T-helper 2 cell (primary cell): ENCODE results near the gene DHRS7B.
"Not testable (repeated sequence)": the region's sequence is repeated elsewhere in the genome, so short reads cannot be mapped to it uniquely, and the experiment has no call there.

Experiments
- DNase-seq, 5 experiments: peaks; one replicate each; pipeline versions ENCODE4 v3.0.0 to v3.0.0-alpha.2; 2012 to 2022

The DHRS7B gene

DNA sequence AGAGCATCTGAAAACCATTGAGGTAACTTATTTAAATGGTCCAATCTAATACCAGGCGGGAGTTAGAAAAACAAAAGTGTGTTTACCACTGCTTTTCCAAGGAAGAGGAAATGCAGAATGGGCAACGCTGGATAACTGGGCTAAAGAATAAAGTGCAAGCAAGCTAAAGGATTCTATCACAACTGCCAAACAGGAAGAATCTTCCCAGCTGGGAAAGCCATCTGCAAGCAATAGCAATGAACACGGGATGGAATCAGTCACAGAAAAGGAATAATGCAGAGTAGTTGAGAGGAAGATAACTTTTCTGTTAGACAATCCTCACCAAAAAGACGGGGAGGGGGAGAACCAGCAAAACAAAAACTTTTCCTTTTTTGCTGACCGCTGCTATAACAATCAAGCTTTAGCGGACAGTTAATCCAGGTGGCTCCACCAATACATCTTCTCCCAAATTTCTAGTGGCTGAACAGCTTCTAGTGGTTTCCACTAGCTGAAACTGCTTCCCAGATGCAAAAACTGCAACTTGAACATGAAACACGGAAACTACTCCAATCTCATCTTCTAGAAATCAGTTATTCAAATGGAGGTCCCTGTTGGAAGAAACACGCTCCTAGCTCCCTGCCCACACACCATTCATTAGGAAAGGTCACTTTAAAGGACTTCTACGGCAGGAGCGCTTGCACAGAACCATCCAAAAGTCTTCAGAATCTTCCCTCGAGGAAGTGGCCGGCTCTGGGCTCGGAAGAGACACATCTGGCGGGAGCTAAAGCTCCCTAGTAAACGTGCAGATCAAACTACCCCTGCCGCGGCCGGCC is 86.3 kb downstream of the DHRS7B start:
- no peak for DNase-seq

DNA sequence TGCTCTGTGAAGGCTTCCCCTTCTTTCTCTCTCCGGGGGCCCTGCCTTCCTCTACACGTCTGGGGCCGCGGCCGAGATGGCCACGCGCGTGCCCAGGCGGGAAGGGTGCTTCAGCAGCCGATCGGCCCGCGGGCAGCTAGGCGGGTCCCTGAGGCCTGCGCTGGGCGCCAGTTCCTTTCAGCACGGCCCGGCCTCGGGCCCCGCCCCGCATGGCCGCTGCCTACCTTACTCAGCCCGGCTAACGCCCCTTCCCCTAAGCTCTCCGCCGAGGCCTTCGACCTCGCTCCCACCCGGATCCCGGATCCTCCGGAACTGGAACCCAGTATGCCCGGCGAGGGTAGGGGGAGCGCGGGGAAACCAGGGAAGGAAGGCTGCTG is 86.9 kb downstream of the DHRS7B start:
- DNase-seq: peak in 1 of 5 experiments; percentile 36

DNA sequence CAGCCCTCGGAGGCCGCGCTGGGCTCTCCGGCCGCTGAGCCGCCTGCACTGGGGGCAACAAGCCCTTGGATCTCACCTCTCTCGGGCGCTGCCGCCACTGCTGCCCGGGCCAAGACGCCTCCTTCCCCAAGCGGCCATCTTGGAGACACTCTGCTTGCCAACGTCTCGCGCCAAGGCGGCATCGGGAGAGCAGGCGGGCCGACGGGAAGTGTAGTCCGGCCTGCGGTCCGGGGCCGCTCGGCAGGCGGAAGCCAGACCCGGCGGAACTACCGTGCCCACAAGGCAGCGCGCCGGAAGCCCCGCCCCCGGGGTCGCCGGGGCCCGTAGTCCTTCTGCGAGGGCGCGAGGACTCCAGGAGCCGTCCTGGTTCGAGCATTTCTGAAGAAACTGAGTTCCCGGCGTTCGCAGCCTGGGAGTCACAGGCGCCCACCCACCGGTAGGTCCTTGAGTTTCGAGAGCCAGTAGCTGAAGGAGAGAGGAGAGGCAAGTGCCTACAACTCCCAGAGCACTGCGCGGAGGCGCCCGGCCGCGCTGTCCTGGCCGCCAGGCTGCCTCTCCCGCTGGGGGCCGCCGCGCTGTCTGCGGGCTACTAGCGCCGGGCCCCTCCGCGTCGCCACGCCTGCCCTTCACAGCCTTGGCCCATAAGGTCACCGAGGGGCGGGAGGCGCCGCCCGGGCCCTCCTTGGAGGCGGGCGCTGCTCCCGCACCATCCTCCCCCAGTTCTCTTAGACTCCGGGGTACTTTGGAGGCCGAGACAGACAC is 87.4 kb downstream of the DHRS7B start, which contains the start of gene TMEM11:
TSS of gene TMEM11 (minus strand) at position 147 of the 762 bp plus-strand sequence. CDS start at position 138, 9 bp downstream.
- peak; percentile 90 to 98 (median 92) for DNase-seq

DNA sequence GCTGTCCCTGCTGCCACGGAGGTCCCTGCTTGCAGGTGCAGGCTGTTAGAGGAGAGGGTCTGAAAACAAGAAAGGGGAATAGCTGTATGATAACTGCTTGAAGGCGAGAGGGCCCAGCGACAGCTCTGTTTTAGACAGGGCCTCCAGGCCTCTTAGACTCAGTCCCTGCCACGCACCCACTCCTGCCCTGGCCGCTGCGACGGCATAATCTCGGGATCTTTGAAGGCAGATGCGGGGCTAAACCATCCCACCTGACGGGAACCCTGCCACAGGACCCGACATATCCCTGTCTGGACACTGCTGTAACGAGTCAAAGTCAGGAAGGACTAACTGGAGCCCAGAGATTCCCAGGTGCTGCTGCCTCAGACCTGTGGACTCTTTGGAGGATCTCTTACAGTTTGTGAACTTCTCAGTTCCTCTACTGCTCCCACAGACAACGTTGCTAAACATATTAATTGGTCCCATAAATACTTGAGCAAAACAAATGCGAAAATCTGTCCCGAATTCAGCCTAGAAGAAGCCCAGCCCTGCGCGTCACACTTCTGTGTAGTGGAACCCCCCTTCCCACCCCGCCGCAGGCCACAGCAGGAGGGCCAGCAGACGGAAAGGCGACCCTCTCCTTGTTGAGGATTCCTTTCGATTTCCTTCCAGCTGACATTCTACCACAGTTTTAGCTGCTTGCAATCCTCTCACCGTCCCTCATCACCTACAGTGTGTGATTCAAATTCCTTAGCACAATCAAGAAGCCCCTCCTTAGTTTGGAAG is 88.2 kb downstream of the DHRS7B start:
- no peak for DNase-seq

DNA sequence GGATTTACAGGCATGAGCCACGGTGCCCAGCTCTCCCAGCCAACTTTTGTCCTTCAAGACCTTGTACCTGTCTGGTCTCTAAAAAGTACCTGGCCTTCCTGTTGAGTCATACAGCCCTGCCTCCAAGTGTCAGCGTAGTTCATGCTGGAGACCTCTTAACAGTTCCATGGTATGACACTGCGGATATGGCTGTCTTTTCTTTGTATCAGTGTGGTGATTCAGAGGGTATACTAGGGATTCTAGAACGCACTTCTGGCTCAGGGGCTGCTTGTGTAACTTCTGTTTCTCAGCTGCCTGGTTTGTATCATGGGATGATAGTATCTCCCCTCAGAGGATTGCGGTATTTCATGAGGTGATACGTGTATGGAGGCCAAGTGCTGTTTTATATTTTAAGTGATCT is 89.2 kb downstream of the DHRS7B start:
- no peak for DNase-seq

DNA sequence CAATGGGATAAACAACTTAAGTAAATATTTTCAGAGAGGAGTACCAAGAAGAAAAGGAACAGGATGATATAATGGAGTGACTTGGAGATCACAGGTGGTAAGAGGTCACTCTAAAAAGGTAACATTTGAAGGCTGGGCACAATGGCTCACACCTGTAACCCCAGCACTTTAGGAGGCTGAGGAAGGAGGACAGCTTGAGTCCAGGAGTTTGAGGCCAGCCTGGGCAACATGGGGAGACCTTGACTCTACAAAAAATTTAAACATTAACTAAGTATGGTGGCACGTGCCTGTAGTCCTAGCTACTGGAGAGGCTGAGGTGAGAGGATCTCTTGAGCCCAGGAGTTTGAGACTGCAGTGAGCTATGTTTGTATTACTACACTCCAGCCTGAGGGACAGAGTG is 90.6 kb downstream of the DHRS7B start:
- DNase-seq: no peak

DNA sequence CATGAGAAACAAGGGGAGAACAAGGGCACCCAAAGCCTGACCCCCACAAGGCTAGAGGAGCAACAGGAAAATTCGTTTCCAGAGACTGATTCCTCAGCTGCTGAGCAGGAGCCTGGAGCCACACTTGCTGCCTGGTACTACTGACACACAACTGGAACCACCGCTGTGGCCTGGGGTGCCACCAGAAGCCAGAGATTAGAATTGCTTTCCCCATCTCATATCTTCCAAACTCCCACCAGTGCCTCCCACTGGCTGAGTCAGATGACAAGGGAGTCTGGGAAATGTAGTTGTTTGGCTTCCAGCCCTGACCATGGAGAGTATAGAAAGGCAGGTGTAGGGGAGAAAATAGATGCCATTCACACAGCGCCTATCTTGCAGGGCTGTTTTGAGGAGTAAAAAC is 91.3 kb downstream of the DHRS7B start:
- DNase-seq: peak in 1 of 5 experiments; percentile 46

DNA sequence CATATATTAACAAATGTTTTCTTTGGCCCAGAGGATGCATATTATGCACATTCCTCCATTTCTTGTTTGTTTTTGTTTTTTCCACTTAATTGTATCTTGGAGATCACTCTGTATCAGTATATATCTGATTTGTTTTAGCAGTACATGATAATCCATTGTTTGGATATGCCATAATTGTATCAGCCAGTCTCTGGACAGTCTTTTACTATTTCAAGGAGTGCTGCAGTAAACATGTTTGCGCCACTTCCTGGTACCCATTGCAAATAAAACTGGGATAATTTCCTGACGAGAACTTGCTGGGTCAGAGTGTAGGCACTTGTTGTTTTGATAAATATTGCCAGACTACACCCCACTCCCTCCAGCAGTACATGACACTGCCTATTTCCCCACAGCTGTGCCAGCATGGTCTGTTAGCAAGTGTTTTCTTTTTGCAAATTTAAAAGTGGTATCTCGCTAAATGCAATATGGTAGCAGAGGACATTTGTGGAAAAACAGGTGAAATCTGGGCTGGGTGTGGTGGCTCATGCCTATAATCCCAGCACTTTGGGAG is 92.1 kb downstream of the DHRS7B start:
- DNase-seq: no peak

DNA sequence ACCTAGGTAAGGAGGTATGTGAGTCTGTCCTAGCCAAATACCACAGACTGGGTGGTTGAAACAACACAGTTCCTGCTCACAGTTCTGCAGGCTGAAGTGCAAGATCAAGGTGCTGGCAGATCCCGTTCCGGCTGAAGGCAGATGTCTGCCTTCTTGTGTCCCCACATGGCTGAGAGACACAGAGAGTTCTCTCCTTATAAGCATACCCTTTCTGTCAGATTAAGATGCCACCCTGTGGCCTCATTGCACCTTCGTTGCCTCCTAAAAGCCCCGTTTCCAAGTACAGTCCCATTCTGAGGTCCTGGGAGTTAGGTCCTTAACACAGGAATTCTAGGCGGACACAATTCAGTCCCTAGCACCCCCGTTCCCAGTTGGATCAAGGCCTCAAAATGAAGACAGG is 96.3 kb downstream of the DHRS7B start:
- DNase-seq: no peak

DNA sequence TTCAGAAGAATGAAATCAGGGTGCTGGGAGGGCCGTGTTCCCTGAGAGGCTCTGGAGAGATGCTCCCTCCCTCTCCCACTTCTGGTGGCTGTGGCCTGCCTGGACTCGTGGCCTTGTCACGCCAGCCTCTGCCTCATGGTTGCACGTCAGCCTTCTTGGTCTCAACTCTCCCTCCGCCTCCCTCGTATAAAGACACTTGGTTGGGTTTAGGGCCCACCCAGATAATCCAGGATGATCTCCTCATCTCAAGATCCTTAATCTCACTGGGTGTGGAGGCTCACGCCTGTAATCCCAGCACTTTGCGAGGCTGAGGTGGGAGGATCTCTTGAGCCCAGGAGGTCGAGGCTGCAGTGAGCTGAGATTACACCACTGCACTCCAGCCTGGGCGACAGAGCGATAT is 100.5 kb downstream of the DHRS7B start:
- not testable (repeated sequence) for DNase-seq

DNA sequence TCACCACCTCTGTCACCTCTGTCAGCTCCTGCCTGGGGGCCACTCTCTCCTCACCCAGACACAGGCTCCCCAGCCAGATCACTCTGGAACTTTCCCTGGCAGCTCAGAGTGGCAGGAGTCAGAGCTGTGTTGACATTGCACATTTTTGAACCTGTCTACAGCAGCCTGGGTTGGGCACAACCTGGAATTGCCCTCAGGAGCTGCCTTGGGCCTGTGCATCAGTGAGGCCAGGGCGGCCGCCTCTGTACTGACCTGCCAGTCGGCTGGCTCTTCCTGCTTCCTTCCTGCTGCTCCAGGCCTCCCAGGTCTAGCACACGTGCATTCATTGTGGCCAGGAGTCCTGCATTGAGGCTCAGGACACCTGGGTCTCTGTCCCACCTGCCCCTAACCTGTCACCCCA is 101.3 kb downstream of the DHRS7B start:
- DNase-seq: no peak

DNA sequence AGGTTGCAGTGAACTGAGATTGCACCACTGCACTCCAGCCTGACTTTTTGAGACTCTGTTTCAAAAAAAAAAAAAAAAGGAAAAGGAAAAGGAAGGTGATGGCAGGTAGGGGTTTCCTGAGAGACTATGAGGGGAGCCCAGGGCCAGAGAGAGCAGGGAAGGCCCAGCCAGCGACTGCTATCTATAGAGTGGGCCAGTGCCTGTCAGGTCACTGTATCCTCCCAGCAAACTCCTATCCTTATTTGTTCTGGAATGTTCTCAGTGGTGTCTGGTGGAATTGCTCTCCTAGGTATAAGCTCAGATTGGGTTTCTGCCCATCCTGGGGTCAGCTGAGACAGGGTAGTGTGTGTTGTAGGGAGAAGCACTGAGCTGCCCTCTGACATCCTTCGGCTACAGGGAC is 102.1 kb downstream of the DHRS7B start:
- DNase-seq: no peak

DNA sequence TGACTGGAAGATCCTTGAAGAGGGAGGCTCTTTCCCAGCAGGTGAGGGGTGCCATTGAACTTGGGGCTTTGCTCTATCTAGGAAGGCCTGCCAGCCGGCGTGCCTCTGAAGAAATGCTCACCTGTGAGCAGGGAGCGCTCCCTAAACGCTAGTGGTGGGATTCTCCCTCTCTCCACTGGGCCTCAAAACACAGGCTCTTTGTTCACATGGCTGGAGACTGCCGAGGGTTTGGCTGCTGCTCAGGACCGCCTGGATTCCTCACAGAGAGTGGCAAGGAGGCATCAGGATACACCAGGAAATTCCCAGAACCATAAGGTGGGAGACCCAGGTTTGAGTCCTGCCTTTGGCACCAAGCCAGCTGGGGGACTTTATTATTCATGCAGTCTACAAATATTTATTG is 104.8 kb downstream of the DHRS7B start:
- DNase-seq: no peak

DNA sequence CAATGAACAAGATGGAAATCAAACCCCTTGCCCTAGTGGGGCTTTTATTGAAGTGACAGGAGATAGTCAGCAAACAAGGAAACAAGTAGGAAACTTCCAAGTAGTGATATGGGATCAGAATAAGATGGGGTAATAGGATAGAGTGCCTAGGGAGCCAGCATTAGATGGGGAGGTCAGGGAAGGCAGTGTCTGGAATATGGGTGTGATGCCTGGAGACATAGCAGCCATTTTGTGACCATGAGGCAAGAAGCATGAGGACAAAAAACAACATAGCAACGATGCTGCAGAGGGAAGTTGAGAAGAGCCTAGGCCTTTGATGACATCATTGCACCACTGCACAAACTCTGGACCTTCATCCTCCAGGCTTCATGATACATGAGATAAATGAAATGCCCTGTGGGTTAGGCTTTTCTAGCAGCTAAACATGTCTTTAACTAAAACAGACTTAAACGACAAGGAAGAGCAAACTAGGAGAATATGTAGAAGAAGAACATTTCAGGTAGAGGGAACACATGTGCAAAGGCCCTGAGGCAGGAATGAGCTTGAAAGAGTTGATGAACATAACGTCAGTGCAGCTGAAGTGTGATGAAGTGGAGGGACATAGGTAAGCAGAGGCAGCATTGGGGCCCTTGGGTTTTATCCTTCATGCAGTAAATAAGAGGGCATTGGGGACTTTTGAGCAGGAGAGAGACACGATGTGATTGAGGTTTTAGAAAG is 105.4 kb downstream of the DHRS7B start:
- DNase-seq: no peak

DNA sequence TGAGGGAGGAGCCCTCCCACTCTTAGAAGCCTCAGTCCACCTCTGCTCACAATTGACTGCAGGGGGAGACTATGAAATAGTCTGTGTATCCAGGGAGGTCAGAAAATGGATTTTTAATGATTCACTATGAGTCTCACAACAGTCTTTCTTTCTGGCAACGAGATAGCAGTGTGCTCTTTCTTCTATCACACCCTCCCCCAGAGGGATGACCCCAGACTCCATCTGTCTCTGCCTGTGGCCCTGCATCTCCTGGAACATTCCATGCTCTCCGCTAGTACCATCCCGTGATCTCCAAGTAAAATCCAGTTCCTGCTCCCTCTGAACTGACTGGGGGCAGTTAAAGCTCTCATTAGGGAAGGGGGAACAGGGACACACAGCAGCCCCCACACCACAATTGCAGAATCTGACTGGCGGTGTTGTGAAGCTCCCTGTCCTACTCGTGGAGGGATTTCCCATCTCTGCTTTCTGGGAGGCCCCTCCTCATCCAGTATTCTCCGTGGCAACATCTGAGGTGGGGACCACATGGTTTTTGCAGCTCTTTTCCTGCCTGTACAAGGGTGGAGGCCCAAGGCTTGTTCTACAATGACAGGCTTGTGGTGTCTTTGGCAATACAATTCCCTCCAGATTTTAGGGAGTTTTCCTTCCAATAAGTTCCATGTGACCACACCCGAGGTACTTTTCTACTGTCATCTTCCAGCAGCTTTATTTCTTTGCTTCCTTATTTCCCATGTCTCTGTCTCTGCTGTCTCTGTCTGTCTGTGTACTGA is 107.0 kb downstream of the DHRS7B start:
- no peak for DNase-seq

DNA sequence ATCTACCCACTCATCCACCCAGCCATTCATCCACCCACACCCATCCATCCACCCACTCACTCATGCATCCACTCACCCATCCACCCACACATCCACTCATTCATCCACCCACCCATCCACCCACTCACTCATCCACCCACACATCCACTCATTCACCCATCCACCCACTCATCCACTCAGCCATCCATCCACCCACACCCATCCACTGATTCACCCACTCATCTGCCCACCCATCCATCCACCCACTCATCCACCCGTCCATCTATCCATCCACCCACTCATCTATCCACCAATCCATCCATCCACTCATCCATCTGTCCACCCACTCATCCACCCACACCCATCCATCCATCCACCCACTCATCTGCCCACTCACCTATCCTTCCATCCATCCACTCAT is 109.2 kb downstream of the DHRS7B start:
- DNase-seq: no peak

DNA sequence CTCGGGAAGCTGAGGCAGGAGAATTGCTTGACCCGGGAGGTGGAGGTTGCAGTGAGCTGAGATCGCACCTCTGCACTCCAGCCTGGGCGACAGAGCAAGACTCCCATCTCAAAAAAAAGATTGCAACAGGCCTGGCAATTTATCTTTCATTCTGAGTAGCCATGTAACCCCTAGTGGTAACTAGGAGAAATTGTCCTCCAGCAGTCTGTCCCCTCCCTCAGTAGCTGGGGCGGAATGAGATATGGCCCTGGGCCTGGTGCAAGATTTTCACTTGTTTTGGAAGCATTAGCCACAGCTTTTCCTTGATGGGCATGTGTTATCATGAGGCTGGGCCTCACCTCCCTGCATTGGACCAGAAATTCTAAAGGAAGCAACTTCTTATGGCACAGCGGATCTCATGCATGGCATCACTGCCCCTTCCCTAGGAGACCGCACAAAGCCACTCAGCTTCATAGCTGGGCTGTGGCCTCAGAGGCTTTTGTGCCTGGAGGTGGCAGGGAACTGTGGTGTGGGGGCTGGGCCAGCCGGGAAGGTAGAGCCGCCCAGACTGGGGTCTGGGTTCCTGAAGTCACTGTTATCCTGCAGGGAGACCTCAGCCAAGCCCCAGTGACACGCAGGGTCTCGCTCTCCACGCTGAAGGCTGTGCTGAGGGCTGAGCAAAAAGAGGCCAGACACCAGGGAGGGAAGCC is 113.1 kb downstream of the DHRS7B start:
- peak in 1 of 5 experiments; percentile 36 for DNase-seq

DNA sequence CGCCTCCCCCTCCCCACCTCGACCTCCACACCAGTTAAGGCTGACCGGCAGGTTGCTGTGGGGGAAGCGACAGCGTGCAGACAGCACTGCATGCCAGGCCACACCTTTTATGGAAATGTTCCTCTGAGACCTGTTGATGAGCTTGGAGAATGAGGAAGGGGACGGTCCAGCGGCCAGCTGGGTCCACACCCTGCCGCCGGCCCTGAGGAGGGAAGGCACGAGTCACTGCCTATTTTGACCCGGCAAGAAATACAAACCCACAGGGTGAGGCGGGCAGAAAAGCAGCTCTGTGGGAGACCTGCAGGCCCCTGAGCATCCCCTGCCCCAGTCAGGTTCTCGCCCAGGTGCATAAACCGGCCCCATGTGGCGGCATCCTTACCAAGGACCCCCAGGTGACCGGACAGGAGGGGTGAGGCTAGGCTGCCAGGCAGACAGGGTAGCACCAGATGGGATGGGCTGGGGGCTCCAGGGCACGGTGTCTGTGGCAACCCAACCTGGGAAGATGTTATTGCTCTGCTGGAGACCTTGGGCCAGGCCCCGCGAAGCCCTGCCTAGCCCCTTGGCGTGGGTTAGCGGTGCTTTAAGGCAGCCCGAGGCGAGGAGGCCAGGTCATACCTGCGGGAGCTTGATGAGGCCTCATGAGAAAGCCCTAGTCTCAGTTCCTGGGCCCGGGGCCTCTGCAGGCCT is 113.7 kb downstream of the DHRS7B start:
- no peak for DNase-seq
